ENCODE data around the gene HEATR5B. TPM values are rescaled to one million over a fixed set of nuclear protein-coding genes. Genes with fewer than 3 reads are reported as not detected.
"Not testable (repeated sequence)": the region's sequence is repeated elsewhere in the genome, so short reads cannot be mapped to it uniquely, and the experiment has no call there.

HEATR5B gene
- total and polyA plus RNA-seq, 2 experiments from 2014 or later: 5.5 to 12.1 TPM

GRCh38 chr2:36952748-36953197, 131.4 kb downstream of the HEATR5B start:
- Histone ChIP-seq H3K36me3 (no peaks in the 10 kb centered on the region), H3K4me1 (ENCODE audit: low read depth) (peaks cover 5% of the 10 kb centered on the region), H3K27me3 (no peaks in the 10 kb centered on the region), H3K9me3 (ENCODE audit: low read depth) (no peaks in the 10 kb centered on the region), H3K4me3 (no peak overlapping the region), H3K27ac (no peak overlapping the region)
- no peak for TF ChIP-seq CTCF (IDR thresholded peaks at IDR 0.05; ENCODE audit: low read depth, low read length)
- no peak for DNase-seq (ENCODE audit: low read depth in 1 of 2, low spot score in 1 of 2)

- no peaks in the 10 kb centered on the region for H3K9me3 ChIP-seq (ENCODE audit: low read depth)
- H3K4me1 ChIP-seq (ENCODE audit: low read depth): peaks cover 5% of the 10 kb centered on the region
- H3K4me3 ChIP-seq: no peak overlapping the region
- H3K36me3 ChIP-seq: no peaks in the 10 kb centered on the region
- peak overlapping the region; percentile 58 for H3K27ac ChIP-seq
- no peak for TF ChIP-seq CTCF (IDR thresholded peaks at IDR 0.05; ENCODE audit: low read depth, low read length)
- H3K27me3 ChIP-seq: no peaks in the 10 kb centered on the region
- DNase-seq (ENCODE audit: low read depth in 1 of 2, low spot score in 1 of 2): no peak
Observed at GRCh38 chr2:36951574-36951973, 132.6 kb downstream of the HEATR5B start.

- Histone ChIP-seq H3K4me1 (ENCODE audit: low read depth) (peaks cover 5% of the 10 kb centered on the region), H3K4me3 (no peak overlapping the region), H3K27ac (peak overlapping the region; percentile 58), H3K9me3 (ENCODE audit: low read depth) (no peaks in the 10 kb centered on the region), H3K27me3 (no peaks in the 10 kb centered on the region), H3K36me3 (no peaks in the 10 kb centered on the region)
- no peak for TF ChIP-seq CTCF (IDR thresholded peaks at IDR 0.05; ENCODE audit: low read depth, low read length)
- DNase-seq (ENCODE audit: low read depth in 1 of 2, low spot score in 1 of 2): no peak
Observed at GRCh38 chr2:36951027-36951518, 133.1 kb downstream of the HEATR5B start.

GRCh38 chr2:36949845-36950244, 134.3 kb downstream of the HEATR5B start:
- no peak overlapping the region for H3K27ac ChIP-seq
- H3K27me3 ChIP-seq: no peaks in the 10 kb centered on the region

GRCh38 chr2:36945240-36945639, 138.9 kb downstream of the HEATR5B start:
- not testable (repeated sequence) for H3K27ac ChIP-seq; H3K36me3 ChIP-seq; H3K4me3 ChIP-seq; H3K27me3 ChIP-seq; H3K9me3 ChIP-seq (ENCODE audit: low read depth); DNase-seq (ENCODE audit: low read depth in 1 of 2, low spot score in 1 of 2)
- H3K4me1 ChIP-seq (ENCODE audit: low read depth): peaks cover 11% of the 10 kb centered on the region

More at GRCh38 chr2:36949845-36950244, 134.3 kb downstream of the HEATR5B start:
- H3K36me3 ChIP-seq: no peaks in the 10 kb centered on the region
- no peaks in the 10 kb centered on the region for H3K9me3 ChIP-seq (ENCODE audit: low read depth)
- H3K4me3 ChIP-seq: no peak overlapping the region
- no peak for TF ChIP-seq CTCF (IDR thresholded peaks at IDR 0.05; ENCODE audit: low read depth, low read length)
- H3K4me1 ChIP-seq (ENCODE audit: low read depth): peaks cover 5% of the 10 kb centered on the region
- no peak for DNase-seq (ENCODE audit: low read depth in 1 of 2, low spot score in 1 of 2)

- Histone ChIP-seq H3K4me3 (no peak overlapping the region), H3K4me1 (ENCODE audit: low read depth) (peaks cover 11% of the 10 kb centered on the region), H3K27ac (peak overlapping the region; percentile 88), H3K36me3 (no peaks in the 10 kb centered on the region), H3K27me3 (no peaks in the 10 kb centered on the region), H3K9me3 (ENCODE audit: low read depth) (no peaks in the 10 kb centered on the region)
- no peak for TF ChIP-seq CTCF (IDR thresholded peaks at IDR 0.05; ENCODE audit: low read depth, low read length)
- no peak for DNase-seq (ENCODE audit: low read depth in 1 of 2, low spot score in 1 of 2)
Observed at GRCh38 chr2:36941867-36942266, 142.3 kb downstream of the HEATR5B start.

- H3K27me3 ChIP-seq; H3K4me3 ChIP-seq; DNase-seq (ENCODE audit: low read depth in 1 of 2, low spot score in 1 of 2); H3K4me1 ChIP-seq (ENCODE audit: low read depth); H3K9me3 ChIP-seq (ENCODE audit: low read depth); H3K27ac ChIP-seq; H3K36me3 ChIP-seq: not testable (repeated sequence)
Observed at GRCh38 chr2:36936526-36936925, 147.6 kb downstream of the HEATR5B start.

GRCh38 chr2:36931688-36932087, 152.5 kb downstream of the HEATR5B start:
- not testable (repeated sequence) for H3K36me3 ChIP-seq; H3K4me3 ChIP-seq; H3K4me1 ChIP-seq (ENCODE audit: low read depth); H3K27me3 ChIP-seq; H3K9me3 ChIP-seq (ENCODE audit: low read depth); H3K27ac ChIP-seq; DNase-seq (ENCODE audit: low read depth in 1 of 2, low spot score in 1 of 2)
